Endothelial cell of umbilical vein (primary cell): ENCODE results near the gene ZNF260. TPM values are rescaled to one million over a fixed set of nuclear protein-coding genes. Genes with fewer than 3 reads are reported as not detected.

Source experiments
- BruUV-seq: library from RNA; stranded (reverse); fragments of 400-500 nt; replicated peaks from 2 replicates; lab custom pipeline; 2021; lab: Mats Ljungman, UMichigan
- CTCF ChIA-PET: fragments of 300-600, 350-600 bp; sonication (Branson Sonifier 250); formaldehyde crosslinking; loops from one replicate; lab custom pipeline; 2021; ENCODE audit warnings: antibody characterized with exemption, inconsistent platforms; lab: Charles Lee
- POLR2A ChIA-PET: fragments of 300-600, 350-600 bp; sonication (Branson Sonifier 250); formaldehyde crosslinking; loops from one replicate; lab custom pipeline; 2021; ENCODE audit warnings: antibody characterized with exemption, inconsistent platforms; lab: Charles Lee
- DNase-seq: peaks from one replicate; pipeline ENCODE4 v3.0.0-alpha.2; 2011; ENCODE audit warnings: low read depth, low spot score
- FAIRE-seq: peaks from 2 replicates; lab custom pipeline; 2011; peaks lifted over from hg19 to GRCh38; lab: Jason Lieb, UNC
- H2AFZ ChIP-seq: 2 replicates; pipeline ENCODE4 v1.6.0; 2012; ENCODE audit warnings: low read depth, low read length, control low read depth, inconsistent platforms
- H3K27ac ChIP-seq: 2 replicates; pipeline ENCODE4 v1.5.1; 2011; ENCODE audit warnings: low read depth, mild to moderate bottlenecking, control low read depth, low read length, moderate library complexity; ENCODE audit not compliant: insufficient read depth
- H3K27me3 ChIP-seq, 2 experiments: 2 replicates each; pipeline versions ENCODE4 v1.6.0 to v1.6.1; 2011; ENCODE audit warnings: low read length in 2 of 2, mixed read lengths in 1 of 2; ENCODE audit not compliant: control insufficient read depth in 2 of 2, insufficient read depth in 2 of 2
- H3K36me3 ChIP-seq, 2 experiments: 2 replicates in 1 of 2; 3 replicates in 1 of 2; pipeline ENCODE4 v1.5.1; 2011; ENCODE audit warnings: low read length in 2 of 2, mild to moderate bottlenecking in 1 of 2, moderate library complexity in 1 of 2; ENCODE audit not compliant: control insufficient read depth in 2 of 2, insufficient read depth in 2 of 2; ENCODE audit errors: extremely low read depth in 1 of 2
- H3K4me1 ChIP-seq: 3 replicates; pipeline ENCODE4 v1.5.1; 2011; ENCODE audit warnings: mild to moderate bottlenecking, low read length; ENCODE audit not compliant: control insufficient read depth, insufficient read depth; ENCODE audit errors: extremely low read depth
- H3K4me2 ChIP-seq: 2 replicates; pipeline ENCODE4 v1.6.1; 2011; ENCODE audit warnings: low read length, control low read depth, mixed read lengths; ENCODE audit not compliant: insufficient read depth
- H3K4me3 ChIP-seq, 3 experiments: fragments of 200-600 bp in 1 of 3; sonication (generic), shearing (Covaris generic) in 1 of 3; replicated peaks in 1 of 3; 2 replicates each; pipeline ENCODE4 v1.5.1; 2011 to 2016; ENCODE audit warnings: control low read depth in 3 of 3, low read length in 3 of 3, mild to moderate bottlenecking in 2 of 3, inconsistent platforms in 1 of 3, low read depth in 1 of 3, moderate library complexity in 1 of 3; ENCODE audit not compliant: insufficient read depth in 1 of 3
- H3K79me2 ChIP-seq: 2 replicates; pipeline ENCODE4 v1.6.0; 2012; ENCODE audit warnings: low read length, inconsistent platforms; ENCODE audit not compliant: control insufficient read depth, insufficient read depth
- H3K9ac ChIP-seq: replicated peaks from 2 replicates; pipeline ENCODE3; 2011; ENCODE audit warnings: low read length, control low read depth; ENCODE audit not compliant: insufficient read depth; ENCODE audit errors: extremely low read depth
- H3K9me1 ChIP-seq: replicated peaks from 3 replicates; pipeline ENCODE4 v1.6.0; 2011; ENCODE audit warnings: mild to moderate bottlenecking, low read length; ENCODE audit not compliant: control insufficient read depth, insufficient read depth; ENCODE audit errors: extremely low read depth
- H3K9me3 ChIP-seq: replicated peaks from 2 replicates; pipeline ENCODE4 v1.5.1; 2012; ENCODE audit warnings: low read length, inconsistent platforms; ENCODE audit not compliant: control insufficient read depth, insufficient read depth
- H4K20me1 ChIP-seq: replicated peaks from 2 replicates; pipeline ENCODE3; 2011; ENCODE audit warnings: mild to moderate bottlenecking, low read length; ENCODE audit not compliant: control insufficient read depth, insufficient read depth; ENCODE audit errors: extremely low read depth
- CTCF ChIP-seq, 2 donors: IDR thresholded peaks; 1 replicate in 1 of 2; 2 replicates in 1 of 2; pipeline ENCODE4 v1.5.1; 2011; ENCODE audit warnings: low read length in 2 of 2, mild to moderate bottlenecking in 2 of 2, moderate library complexity in 2 of 2, control low read depth in 1 of 2, inconsistent platforms in 1 of 2, low read depth in 1 of 2; ENCODE audit not compliant: insufficient read depth in 1 of 2; ENCODE audit errors: extremely low read depth in 1 of 2
- EZH2 ChIP-seq: IDR thresholded peaks from 2 replicates; pipeline ENCODE4 v1.6.1; 2012; ENCODE audit warnings: borderline replicate concordance, low read depth, mild to moderate bottlenecking, moderate library complexity, low read length, inconsistent platforms; ENCODE audit not compliant: severe bottlenecking
- GATA2 ChIP-seq: IDR thresholded peaks from 2 replicates; pipeline ENCODE4 v1.7.0; 2011; ENCODE audit warnings: low read depth, mild to moderate bottlenecking, moderate library complexity, mixed read lengths, low read length; ENCODE audit not compliant: insufficient read length, insufficient read depth
- JUN ChIP-seq: IDR thresholded peaks from 2 replicates; pipeline ENCODE4 v1.6.1; 2011; ENCODE audit warnings: borderline replicate concordance, low read depth; ENCODE audit not compliant: insufficient read length, insufficient read depth
- MAX ChIP-seq: IDR thresholded peaks from 2 replicates; pipeline ENCODE4 v1.6.1; 2011; ENCODE audit not compliant: insufficient read depth, insufficient read length
- MYC ChIP-seq: IDR thresholded peaks from one replicate; pipeline ENCODE4 v1.6.1; 2011; ENCODE audit warnings: mild to moderate bottlenecking, low read depth, low read length
- POLR2A ChIP-seq: IDR thresholded peaks from 2 replicates; pipeline ENCODE4 v1.6.1; 2012; ENCODE audit warnings: low read depth, mild to moderate bottlenecking, control low read depth, low read length
- POLR2AphosphoS5 ChIP-seq: IDR thresholded peaks from 2 replicates; pipeline ENCODE4 v1.6.1; 2012; ENCODE audit warnings: low read depth, mild to moderate bottlenecking, control low read depth, low read length, moderate library complexity; ENCODE audit not compliant: insufficient read depth
- dilution Hi-C: fragments of 300-500 bp; cut with MboI; formaldehyde crosslinking; loops from one replicate; pipeline ENCODE4 v1.15.0; 2019; ENCODE audit warnings: low sequenced_read_pairs; ENCODE audit not compliant: extremely low pct_ligation_motif_present
- intact Hi-C: fragments of 100-400 bp; cut with micrococcal nuclease; formaldehyde crosslinking; loops from one replicate; pipeline ENCODE4 v1.10.0; 2022
- polyA plus RNA-seq, 4 experiments: library from polyadenylated mRNA; depleted of rRNA in 3 of 4; stranded (reverse) in 3 of 4; unstranded in 1 of 4; fragments of >200 nt; gene quantifications; 2 replicates each; pipeline versions ENCODE4 v1.2.1 to v1.2.3, GENCODE V29; 2011 to 2012; ENCODE audit warnings: missing spikeins in 1 of 4
- total RNA-seq: library from RNA; stranded (reverse); gene quantifications from 2 replicates; pipeline ENCODE4 v1.2.3, GENCODE V29; 2021

Gene ZNF260
- total and polyA plus RNA-seq, 2 donors (not counting 3 experiments of a cell fraction or from before 2014, with no cell fraction given), result 2.7 to 10.5 TPM

GRCh38 chr19:36497001-36497400 lies 31.1 kb downstream of the ZNF260 start:
- dilution Hi-C loops, result no loop called here
- Histone ChIP-seq H3K4me2 (no peak overlapping the region), H3K4me3 (no peak overlapping the region), H3K9me1 (no peaks in the 10 kb centered on the region), H3K79me2 (no peaks in the 10 kb centered on the region), H4K20me1 (no peaks in the 10 kb centered on the region), H3K9me3 (peaks cover 9% of the 10 kb centered on the region), H3K27ac (no peak overlapping the region), H3K27me3 (no peaks in the 10 kb centered on the region), H2AFZ (no peak overlapping the region), H3K4me1 (no peaks in the 10 kb centered on the region), H3K36me3 (no peaks in the 10 kb centered on the region), H3K9ac (no peak overlapping the region)
- DNase-seq (no peak), FAIRE-seq (no peak)
- no peak for TF ChIP-seq JUN
- no peak for TF ChIP-seq POLR2A
- TF ChIP-seq CTCF (IDR thresholded peaks at IDR 0.05; ENCODE audit: extremely low read depth in 1 of 2, insufficient read depth in 1 of 2, low read depth in 1 of 2, low read length in 2 of 2), result no peak
- no peak for TF ChIP-seq POLR2AphosphoS5
- TF ChIP-seq MYC, result no peak
- no peak for TF ChIP-seq EZH2
- TF ChIP-seq MAX, result no peak
- no peak for TF ChIP-seq GATA2
- CTCF ChIA-PET, result no interaction called here
- POLR2A ChIA-PET, result no interaction called here
- intact Hi-C loops, result no loop called here
- BruUV-seq, result no TSS peak
